ENCODE data around the gene MRPS34. TPM values are rescaled to one million over a fixed set of nuclear protein-coding genes. Genes with fewer than 3 reads are reported as not detected.
A peak's percentile ranks its signal among the peaks of the same experiment; 100 is the strongest.

MRPS34 gene
- total RNA-seq, 1 donor from 2014 or later: 70.9 TPM

- no peak for TF ChIP-seq CTCF (IDR thresholded peaks at IDR 0.05)
- H3K27me3 Mint-ChIP-seq (ENCODE audit: unreplicated experiment): no peaks in the 10 kb centered on the region
- H3K4me3 Mint-ChIP-seq (ENCODE audit: unreplicated experiment): peak within 1 kb of the TSS; percentile 91
- peaks cover 5% of the 10 kb centered on the region for H3K36me3 Mint-ChIP-seq (ENCODE audit: unreplicated experiment)
- no peaks in the 10 kb centered on the region for H3K9me3 Mint-ChIP-seq (ENCODE audit: unreplicated experiment)
- H3K4me1 Mint-ChIP-seq (ENCODE audit: unreplicated experiment): peaks cover 20% of the 10 kb centered on the region
- H3K27ac Mint-ChIP-seq (ENCODE audit: unreplicated experiment): peak within 1 kb of the TSS; percentile 83
- DNase-seq (ENCODE audit: extremely low spot score, unreplicated experiment): no peak
Observed at GRCh38 chr16:1772362-1772907, 499 bp downstream of the MRPS34 start, which contains the start of gene EME2. TSS of gene EME2 (plus strand) at chr16:1772810. CDS start at chr16:1773228, 418 bp downstream.

- Mint-ChIP-seq H3K36me3 (ENCODE audit: unreplicated experiment) (peaks cover 5% of the 10 kb centered on the region), H3K9me3 (ENCODE audit: unreplicated experiment) (no peaks in the 10 kb centered on the region), H3K27ac (ENCODE audit: unreplicated experiment) (peak overlapping the region; percentile 83), H3K4me1 (ENCODE audit: unreplicated experiment) (peaks cover 20% of the 10 kb centered on the region), H3K27me3 (ENCODE audit: unreplicated experiment) (no peaks in the 10 kb centered on the region), H3K4me3 (ENCODE audit: unreplicated experiment) (peak overlapping the region; percentile 91)
- no peak for TF ChIP-seq CTCF (IDR thresholded peaks at IDR 0.05)
- no peak for DNase-seq (ENCODE audit: extremely low spot score, unreplicated experiment)
Observed at GRCh38 chr16:1771864-1772361, 1.0 kb downstream of the MRPS34 start.

- no peaks in the 10 kb centered on the region for H3K9me3 Mint-ChIP-seq (ENCODE audit: unreplicated experiment)
- H3K27me3 Mint-ChIP-seq (ENCODE audit: unreplicated experiment): no peaks in the 10 kb centered on the region
- peak within 1 kb of the TSS; percentile 83 for H3K27ac Mint-ChIP-seq (ENCODE audit: unreplicated experiment)
- DNase-seq (ENCODE audit: extremely low spot score, unreplicated experiment): no peak
- peak within 1 kb of the TSS; percentile 91 for H3K4me3 Mint-ChIP-seq (ENCODE audit: unreplicated experiment)
- TF ChIP-seq CTCF (IDR thresholded peaks at IDR 0.05): no peak
- H3K36me3 Mint-ChIP-seq (ENCODE audit: unreplicated experiment): peaks cover 5% of the 10 kb centered on the region
- H3K4me1 Mint-ChIP-seq (ENCODE audit: unreplicated experiment): peaks cover 20% of the 10 kb centered on the region
Observed at GRCh38 chr16:1771188-1771863, 1.6 kb downstream of the MRPS34 start, which contains the start of gene NME3. TSS of gene NME3 (minus strand) at chr16:1771543. CDS start at chr16:1771534, 9 bp downstream.

GRCh38 chr16:1770328-1771187, 2.4 kb downstream of the MRPS34 start:
- Mint-ChIP-seq H3K36me3 (ENCODE audit: unreplicated experiment) (peaks cover 5% of the 10 kb centered on the region), H3K4me3 (ENCODE audit: unreplicated experiment) (peak overlapping the region; percentile 66), H3K27me3 (ENCODE audit: unreplicated experiment) (no peaks in the 10 kb centered on the region), H3K4me1 (ENCODE audit: unreplicated experiment) (peaks cover 20% of the 10 kb centered on the region), H3K27ac (ENCODE audit: unreplicated experiment) (no peak overlapping the region), H3K9me3 (ENCODE audit: unreplicated experiment) (no peaks in the 10 kb centered on the region)
- no peak for DNase-seq (ENCODE audit: extremely low spot score, unreplicated experiment)
- no peak for TF ChIP-seq CTCF (IDR thresholded peaks at IDR 0.05)
